Brain microvascular endothelial cell (primary cell): ENCODE measurements around the gene DACH1.

Experiments used
- DNase-seq: peaks from one replicate; pipeline ENCODE4 v3.0.0-alpha.2; 2020
- H3K27ac ChIP-seq: fragments of 250-450 bp; sonication (Bioruptor Pico); 2 replicates; pipeline ENCODE4 v1.5.1; 2020; ENCODE audit warnings: mild to moderate bottlenecking, moderate library complexity
- H3K27me3 ChIP-seq: fragments of 250-450 bp; sonication (Bioruptor Pico); replicated peaks from 2 replicates; pipeline ENCODE4 v1.5.1; 2020; ENCODE audit warnings: mild to moderate bottlenecking
- H3K36me3 ChIP-seq: fragments of 250-450 bp; sonication (Bioruptor Pico); replicated peaks from 2 replicates; pipeline ENCODE4 v1.5.1; 2020; ENCODE audit warnings: mild to moderate bottlenecking
- H3K4me3 ChIP-seq: 2 replicates; pipeline ENCODE4 v1.5.1; 2011; ENCODE audit warnings: low read depth, mild to moderate bottlenecking, control low read depth, low read length, moderate library complexity
- CTCF ChIP-seq: IDR thresholded peaks from 2 replicates; pipeline ENCODE4 v1.5.1; 2011; ENCODE audit warnings: low read depth, mild to moderate bottlenecking, moderate library complexity, low read length, control low read depth, inconsistent platforms; ENCODE audit errors: missing control alignments
- in situ Hi-C: cut with HindIII; loops from 2 replicates; pipeline ENCODE4 v1.10.0; 2017; ENCODE audit warnings: low sequenced_read_pairs, low pct_ligation_motif_present

DACH1 gene

GRCh38 chr13:71395053-71395452 lies 472.0 kb downstream of the DACH1 start:
- Histone ChIP-seq H3K27ac (no peak overlapping the region), H3K27me3 (no peaks in the 10 kb centered on the region), H3K4me3 (no peak overlapping the region), H3K36me3 (no peaks in the 10 kb centered on the region)
- no peak for TF ChIP-seq CTCF
- no peak for DNase-seq
- in situ Hi-C loops: no loop called here

GRCh38 chr13:71394176-71394575 lies 472.8 kb downstream of the DACH1 start:
- in situ Hi-C loops: no loop called here
- Histone ChIP-seq H3K27me3 (no peaks in the 10 kb centered on the region), H3K4me3 (no peak overlapping the region), H3K36me3 (no peaks in the 10 kb centered on the region), H3K27ac (no peak overlapping the region)
- DNase-seq: no peak
- TF ChIP-seq CTCF: no peak
